CD14-positive monocyte (primary cell): ENCODE results near the gene VAV1. TPM values are rescaled to one million over a fixed set of nuclear protein-coding genes. Genes with fewer than 3 reads are reported as not detected.

Experiments
- DNase-seq, 3 donors: peaks; one replicate each; pipeline ENCODE4 v3.0.0-alpha.2; 2011 to 2022
- H2AFZ ChIP-seq: 2 replicates; pipeline ENCODE4 v1.6.0; 2012; ENCODE audit warnings: mild to moderate bottlenecking, low read depth, low read length, inconsistent platforms; ENCODE audit not compliant: insufficient read depth, poor library complexity, severe bottlenecking
- H3K27ac ChIP-seq, 2 donors: 1 replicate in 1 of 2; 2 replicates in 1 of 2; pipeline ENCODE4 v1.5.1; 2012 to 2013; ENCODE audit warnings: low read length in 2 of 2, control low read depth in 1 of 2, inconsistent platforms in 1 of 2, low read depth in 1 of 2, mild to moderate bottlenecking in 1 of 2
- H3K27me3 ChIP-seq, 2 donors: one replicate each; pipeline versions ENCODE4 v1.6.0 to v1.6.1; 2011 to 2013; ENCODE audit warnings: low read length in 2 of 2; ENCODE audit not compliant: control insufficient read depth in 2 of 2, insufficient read depth in 2 of 2
- H3K36me3 ChIP-seq, 2 donors: replicated peaks in 1 of 2; 1 replicate in 1 of 2; 2 replicates in 1 of 2; pipeline versions ENCODE4 v1.5.1 to v1.6.1; 2012 to 2013; ENCODE audit warnings: low read length in 2 of 2, control low read depth in 1 of 2, inconsistent platforms in 1 of 2, mild to moderate bottlenecking in 1 of 2; ENCODE audit not compliant: insufficient read depth in 2 of 2, control insufficient read depth in 1 of 2
- H3K4me1 ChIP-seq, 2 donors: 1 replicate in 1 of 2; 2 replicates in 1 of 2; pipeline versions ENCODE4 v1.5.1 to v1.6.1; 2012 to 2013; ENCODE audit warnings: low read length in 2 of 2, control low read depth in 1 of 2, inconsistent platforms in 1 of 2, mild to moderate bottlenecking in 1 of 2, moderate library complexity in 1 of 2; ENCODE audit not compliant: insufficient read depth in 2 of 2, control insufficient read depth in 1 of 2
- H3K4me2 ChIP-seq: replicated peaks from 2 replicates; pipeline ENCODE3; 2012; ENCODE audit warnings: low read length, moderate library complexity, mild to moderate bottlenecking; ENCODE audit not compliant: poor library complexity, severe bottlenecking; ENCODE audit errors: extremely low read depth
- H3K4me3 ChIP-seq, 3 experiments: fragments of 200-600 bp in 1 of 3; sonication (generic) in 1 of 3; replicated peaks in 1 of 3; 1 replicate in 2 of 3; 2 replicates in 1 of 3; pipeline ENCODE4 v1.5.1; 2011 to 2013; ENCODE audit warnings: low read length in 3 of 3, mild to moderate bottlenecking in 3 of 3, control low read depth in 2 of 3, low read depth in 2 of 3, inconsistent platforms in 1 of 3, moderate library complexity in 1 of 3
- H3K79me2 ChIP-seq: 2 replicates; pipeline ENCODE4 v1.6.0; 2012; ENCODE audit warnings: mild to moderate bottlenecking, control low read depth, inconsistent platforms, low read length, moderate library complexity; ENCODE audit not compliant: insufficient read depth
- H3K9ac ChIP-seq: 2 replicates; pipeline ENCODE4 v1.6.0; 2017; ENCODE audit warnings: low read length, mild to moderate bottlenecking; ENCODE audit not compliant: insufficient read depth, poor library complexity, severe bottlenecking
- H3K9me3 ChIP-seq, 2 donors: replicated peaks in 1 of 2; 1 replicate in 1 of 2; 2 replicates in 1 of 2; pipeline versions ENCODE4 v1.5.1 to v1.6.1; 2012 to 2013; ENCODE audit warnings: low read length in 2 of 2, control low read depth in 1 of 2; ENCODE audit not compliant: control insufficient read depth in 1 of 2, insufficient read depth in 1 of 2
- H4K20me1 ChIP-seq: 2 replicates; pipeline ENCODE4 v1.6.0; 2012; ENCODE audit warnings: mild to moderate bottlenecking, low read length, control low read depth, moderate library complexity; ENCODE audit not compliant: insufficient read depth
- H3K27ac Mint-ChIP-seq, 7 donors: one replicate each; pipeline ENCODE4 v1.8.0; 2020; ENCODE audit warnings: mild to moderate bottlenecking in 7 of 7, mixed read lengths in 7 of 7, moderate library complexity in 6 of 7, inconsistent platforms in 2 of 7
- H3K27me3 Mint-ChIP-seq, 3 donors: one replicate each; pipeline ENCODE4 v1.8.0; 2021 to 2022; ENCODE audit warnings: low read depth in 3 of 3, mild to moderate bottlenecking in 3 of 3, mixed read lengths in 3 of 3, moderate library complexity in 3 of 3, inconsistent platforms in 1 of 3
- H3K36me3 Mint-ChIP-seq, 2 donors: one replicate each; pipeline ENCODE4 v1.8.0; 2020; ENCODE audit warnings: mixed read lengths in 2 of 2, inconsistent platforms in 1 of 2, mild to moderate bottlenecking in 1 of 2
- H3K4me1 Mint-ChIP-seq: one replicate; pipeline ENCODE4 v1.8.0; 2020; ENCODE audit warnings: mild to moderate bottlenecking, mixed read lengths
- H3K4me3 Mint-ChIP-seq, 2 donors: one replicate each; pipeline ENCODE4 v1.8.0; 2020; ENCODE audit warnings: mild to moderate bottlenecking in 2 of 2, mixed read lengths in 2 of 2, moderate library complexity in 1 of 2
- H3K9me3 Mint-ChIP-seq, 7 donors: one replicate each; pipeline ENCODE4 v1.8.0; 2020 to 2022; ENCODE audit warnings: mixed read lengths in 7 of 7, mild to moderate bottlenecking in 6 of 7, moderate library complexity in 6 of 7, inconsistent platforms in 2 of 7
- WGBS: methylation state at CpG from one replicate; pipeline ENCODE4 v1.1.5; 2013; ENCODE audit warnings: missing lambda C conversion rate; ENCODE audit not compliant: insufficient coverage; 5-methylcytosine and 5-hydroxymethylcytosine counted together
- intact Hi-C, 2 donors: fragments of 100-400 bp; cut with micrococcal nuclease; formaldehyde crosslinking; loops; one replicate each; pipeline versions ENCODE4 v1.15.0 to v1.15.1; 2023
- polyA plus RNA-seq, 3 donors: library from polyadenylated mRNA; depleted of rRNA in 1 of 3; unstranded in 2 of 3; stranded (reverse) in 1 of 3; fragments of 300-500 nt in 2 of 3; fragments of >200 nt in 1 of 3; fragmentation: Illumina TruSeq in 2 of 3; gene quantifications; 1 replicate in 2 of 3; 2 replicates in 1 of 3; pipeline ENCODE4 v1.2.3, GENCODE V29; 2012 to 2021
- TF ChIP-seq, protein P1 (sequence below): fragments of 200-600 bp; IDR thresholded peaks from one replicate; pipeline ENCODE4 v1.8.0; 2022; ENCODE audit warnings: antibody characterized with exemption, mild to moderate bottlenecking

The VAV1 gene
- polyA plus RNA-seq, 3 donors, result 21.3 to 81.2 (median 30.2) TPM

DNA sequence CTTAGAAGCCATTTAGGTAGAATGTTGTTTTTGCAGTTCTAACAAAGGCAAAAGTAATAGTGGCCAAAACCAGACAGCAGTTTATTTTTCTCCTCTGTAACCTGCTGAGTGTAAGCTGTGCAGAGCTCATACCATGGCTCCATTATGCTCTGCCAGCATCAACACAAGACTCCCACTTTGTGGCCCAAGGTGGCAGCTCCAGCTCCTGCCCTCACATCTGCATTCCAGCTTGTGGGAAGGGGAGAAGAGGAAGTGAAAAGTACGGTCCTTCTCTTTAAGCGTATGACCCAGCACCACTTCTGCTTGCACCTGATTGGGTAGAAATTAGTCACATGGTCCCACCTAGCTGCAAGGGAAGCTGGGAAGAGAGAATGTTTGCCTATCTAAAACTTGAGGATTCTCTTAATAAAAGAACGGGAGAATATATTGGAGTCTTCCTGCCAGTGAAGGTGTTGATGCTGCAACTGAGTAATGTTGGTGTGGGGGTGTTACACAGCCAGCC lies 134.1 kb downstream of the VAV1 start:
- H3K36me3 Mint-ChIP-seq, result peaks cover 55 to 88% of the 10 kb centered on the region in 2 donors
- no CpG with 5 or more reads among the region's 3 CpGs for WGBS
- H3K4me3 ChIP-seq, result no peak overlapping the region

More for the DNA sequence above, 134.1 kb downstream of the VAV1 start:
- no peak overlapping the region for H3K4me3 Mint-ChIP-seq
- Histone ChIP-seq H3K9ac (no peak overlapping the region), H3K4me2 (no peak overlapping the region), H3K9me3 (peaks cover 21 to 24% of the 10 kb centered on the region in 2 donors), H4K20me1 (no peaks in the 10 kb centered on the region), H2AFZ (no peak overlapping the region), H3K4me1 (no peaks in the 10 kb centered on the region), H3K79me2 (no peaks in the 10 kb centered on the region), H3K27ac (no peak overlapping the region), H3K27me3 (no peaks in the 10 kb centered on the region), H3K36me3 (peaks cover 14 to 59% of the 10 kb centered on the region in 2 donors)
- no peaks in the 10 kb centered on the region for H3K4me1 Mint-ChIP-seq
- no peak for DNase-seq
- no peak overlapping the region for H3K27ac Mint-ChIP-seq
- intact Hi-C loops, result no loop called here
- H3K9me3 Mint-ChIP-seq, result peaks cover 14 to 40% (median 31%) of the 10 kb centered on the region in 7 donors
- TF ChIP-seq, protein P1, sequence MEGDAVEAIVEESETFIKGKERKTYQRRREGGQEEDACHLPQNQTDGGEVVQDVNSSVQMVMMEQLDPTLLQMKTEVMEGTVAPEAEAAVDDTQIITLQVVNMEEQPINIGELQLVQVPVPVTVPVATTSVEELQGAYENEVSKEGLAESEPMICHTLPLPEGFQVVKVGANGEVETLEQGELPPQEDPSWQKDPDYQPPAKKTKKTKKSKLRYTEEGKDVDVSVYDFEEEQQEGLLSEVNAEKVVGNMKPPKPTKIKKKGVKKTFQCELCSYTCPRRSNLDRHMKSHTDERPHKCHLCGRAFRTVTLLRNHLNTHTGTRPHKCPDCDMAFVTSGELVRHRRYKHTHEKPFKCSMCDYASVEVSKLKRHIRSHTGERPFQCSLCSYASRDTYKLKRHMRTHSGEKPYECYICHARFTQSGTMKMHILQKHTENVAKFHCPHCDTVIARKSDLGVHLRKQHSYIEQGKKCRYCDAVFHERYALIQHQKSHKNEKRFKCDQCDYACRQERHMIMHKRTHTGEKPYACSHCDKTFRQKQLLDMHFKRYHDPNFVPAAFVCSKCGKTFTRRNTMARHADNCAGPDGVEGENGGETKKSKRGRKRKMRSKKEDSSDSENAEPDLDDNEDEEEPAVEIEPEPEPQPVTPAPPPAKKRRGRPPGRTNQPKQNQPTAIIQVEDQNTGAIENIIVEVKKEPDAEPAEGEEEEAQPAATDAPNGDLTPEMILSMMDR, result no peak
- peaks cover 0 to 1% (median 0%) of the 10 kb centered on the region in 3 donors for H3K27me3 Mint-ChIP-seq

Other genes starting within 250 kb of the VAV1 start
- 1 to 10 TPM; 3.7 to 4.9 (median 4.3) TPM for gene TNFSF9, start 241.7 kb upstream of the VAV1 start, polyA plus RNA-seq
- under 1 TPM in 1 of 3 donors, not detected in 2; 0.12 TPM for gene CD70, start 181.6 kb upstream of the VAV1 start, polyA plus RNA-seq
- 1 to 10 TPM in 2 of 3 donors, under 1 TPM in 1; 0.81 to 4.5 (median 1.4) TPM for gene TNFSF14, start 102.5 kb upstream of the VAV1 start, polyA plus RNA-seq
- 1 to 10 TPM; 2.4 to 5.3 (median 3.2) TPM for gene C3, start 52.1 kb upstream of the VAV1 start, polyA plus RNA-seq
- 100 to 1,000 TPM in 2 of 3 donors, 10 to 100 TPM in 1; 90.9 to 147 (median 129) TPM for gene GPR108, start 35.1 kb upstream of the VAV1 start, polyA plus RNA-seq
- gene TRIP10, start 33.0 kb upstream of the VAV1 start, polyA plus RNA-seq, result 1 to 10 TPM; 1.5 to 2.4 (median 1.9) TPM
- under 1 TPM in 1 of 3 donors, not detected in 2; 0.11 TPM for gene SH2D3A, start 5.3 kb upstream of the VAV1 start, polyA plus RNA-seq
- gene ADGRE1, start 114.9 kb downstream of the VAV1 start, polyA plus RNA-seq, result 10 to 100 TPM; 13.9 to 37.7 (median 21.6) TPM
- gene MBD3L2B, start 248.7 kb downstream of the VAV1 start, polyA plus RNA-seq, result not detected